Right renal pelvis (tissue), 4 donors: ENCODE data around the gene TMEM269. TPM values are rescaled to one million over a fixed set of nuclear protein-coding genes. Genes with fewer than 3 reads are reported as not detected.
A peak's percentile ranks its signal among the peaks of the same experiment; 100 is the strongest.
"Not testable (repeated sequence)": the region's sequence is repeated elsewhere in the genome, so short reads cannot be mapped to it uniquely, and the experiment has no call there.

Experiments
- DNase-seq, 4 donors: peaks; one replicate each; pipeline ENCODE4 v3.0.0-alpha.2; 2013; ENCODE audit warnings: low read depth in 4 of 4, low spot score in 3 of 4, missing footprints in 1 of 4
- polyA plus RNA-seq, 4 donors: library from polyadenylated mRNA; unstranded; fragments of 120-200 nt; gene quantifications; one replicate each; pipeline ENCODE4 v1.2.1, GENCODE V29; 2013; ENCODE audit not compliant: insufficient read length in 4 of 4

Gene TMEM269
- polyA plus RNA-seq, 4 donors: 0.65 to 1.00 (median 0.84) TPM

DNA sequence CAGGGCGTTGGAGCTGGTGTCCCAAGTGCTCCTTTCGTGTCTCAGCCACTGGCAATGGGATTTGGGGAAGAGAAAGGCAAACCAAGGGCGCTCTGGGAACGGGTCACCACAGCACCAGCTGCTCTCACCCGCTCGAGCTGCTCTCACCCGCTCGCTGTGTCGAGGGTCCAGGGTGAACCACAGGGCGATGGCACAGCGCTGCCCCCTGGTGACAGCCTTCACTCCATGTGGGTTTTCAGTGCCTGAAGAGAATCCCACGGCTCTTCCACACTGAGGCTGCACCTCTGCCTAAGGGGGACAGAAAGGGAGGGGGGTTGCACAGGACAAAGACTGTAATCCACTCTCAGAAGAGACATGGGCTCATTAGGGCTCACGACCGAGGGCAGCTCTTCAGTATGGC lies 37.7 kb upstream of the TMEM269 start:
- DNase-seq: no peak

DNA sequence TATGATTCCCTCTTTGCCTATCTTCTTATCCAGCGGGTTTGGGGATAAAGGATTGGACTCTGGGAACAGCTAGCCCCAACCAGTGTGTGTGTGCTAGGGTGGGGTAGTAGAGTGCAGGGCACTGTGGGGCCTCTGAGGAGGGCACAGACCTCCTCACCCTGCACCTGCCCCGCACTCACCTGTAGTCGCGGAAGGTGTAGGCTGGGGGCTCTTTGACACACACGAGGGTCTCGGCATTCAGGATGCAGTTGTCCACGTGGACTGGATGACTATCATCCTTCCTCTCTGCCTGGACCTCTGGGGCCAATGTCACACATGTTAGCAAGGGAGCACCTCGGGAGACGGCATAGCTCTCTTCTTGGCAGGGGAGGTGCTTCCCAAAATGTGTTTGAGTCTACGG lies 36.8 kb upstream of the TMEM269 start:
- no peak for DNase-seq

DNA sequence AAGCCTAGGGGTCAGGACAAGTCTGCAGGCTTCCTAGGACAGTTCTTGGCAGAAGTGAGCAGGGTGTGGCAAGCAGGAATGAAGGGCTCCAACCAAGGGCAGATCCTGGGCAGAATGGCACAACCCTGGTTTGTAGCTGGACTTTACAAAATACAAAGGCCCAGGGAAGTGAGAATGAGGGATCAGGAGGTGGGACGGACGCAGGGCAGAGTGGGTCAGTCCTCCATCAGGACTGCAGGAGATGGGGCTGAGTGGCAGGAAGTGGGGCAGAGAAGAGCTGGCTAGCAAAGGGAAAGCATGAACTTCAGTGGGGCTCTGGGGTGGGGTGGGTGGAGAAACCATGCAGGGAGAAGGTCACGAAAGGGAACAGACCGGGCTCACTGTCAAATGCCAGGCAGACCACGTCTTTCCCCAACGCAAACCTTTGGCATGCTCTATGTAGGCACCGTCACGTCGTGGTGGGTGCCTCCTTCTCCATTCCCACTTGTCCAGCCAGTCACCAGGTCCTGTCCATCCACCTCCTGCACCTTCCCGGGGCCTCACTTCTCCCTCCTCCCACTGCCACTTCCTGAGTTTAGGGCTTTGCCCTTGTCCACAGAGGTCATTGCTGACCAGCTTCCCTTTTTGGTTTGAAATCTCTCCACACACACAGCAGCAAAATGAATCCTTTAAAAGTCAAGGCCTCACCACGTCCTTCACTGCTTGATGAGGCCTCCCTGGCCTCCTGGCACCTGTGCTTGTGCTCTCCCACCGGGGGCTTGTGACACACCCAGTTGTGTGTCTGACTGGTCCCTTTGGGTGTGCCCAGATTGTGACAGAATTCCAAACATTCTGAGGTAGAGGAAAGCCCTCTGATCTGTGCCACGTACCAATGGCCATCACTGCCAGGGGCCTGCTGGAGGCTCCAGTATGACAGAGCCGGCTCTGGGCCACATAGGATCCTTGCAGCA lies 36.1 kb upstream of the TMEM269 start:
- no peak for DNase-seq

DNA sequence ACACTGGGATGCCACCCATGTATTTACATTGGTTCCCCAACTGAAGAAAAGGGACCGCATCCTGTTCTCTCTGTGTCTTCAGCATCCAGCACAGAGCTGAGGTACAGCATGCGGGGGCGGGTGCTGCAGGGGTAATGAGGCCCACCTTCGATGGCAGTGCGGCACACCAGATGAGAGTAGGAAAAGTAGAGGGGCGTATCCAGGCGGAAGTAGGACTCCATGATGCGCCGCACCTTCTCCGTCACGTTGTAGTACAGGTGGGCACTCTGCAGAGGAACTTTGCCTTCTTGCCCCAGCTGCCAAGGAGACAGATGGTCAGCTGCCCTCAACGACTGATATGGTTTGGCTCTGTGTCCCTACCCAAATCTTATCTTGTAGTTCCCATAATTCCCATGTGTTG lies 34.8 kb upstream of the TMEM269 start:
- DNase-seq: no peak

DNA sequence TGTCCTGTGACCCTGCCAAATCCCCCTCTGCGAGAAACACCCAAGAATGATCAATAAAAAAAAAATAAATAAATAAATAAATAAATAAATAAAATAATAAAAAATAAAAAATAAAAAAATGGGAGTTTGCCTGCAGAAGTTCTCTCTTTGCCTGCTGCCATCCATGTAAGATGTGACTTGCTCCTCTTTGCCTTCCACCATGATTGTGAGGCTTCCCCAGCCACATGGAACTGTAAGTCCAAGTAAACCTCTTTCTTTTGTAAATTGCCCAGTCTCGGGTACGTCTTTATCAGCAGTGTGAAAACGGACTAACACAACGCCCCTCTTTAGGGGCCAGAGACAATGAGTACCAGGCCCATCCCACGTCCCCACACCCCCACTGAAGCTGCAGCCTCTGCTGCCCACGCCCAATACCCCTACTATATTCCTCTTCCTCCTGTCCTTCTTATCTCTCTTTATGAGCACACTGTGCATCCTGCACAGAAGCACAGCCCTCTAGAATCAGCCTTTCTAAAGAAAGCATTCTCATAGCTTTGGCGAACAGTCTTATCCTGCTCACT lies 33.2 kb upstream of the TMEM269 start:
- DNase-seq: not testable (repeated sequence)

DNA sequence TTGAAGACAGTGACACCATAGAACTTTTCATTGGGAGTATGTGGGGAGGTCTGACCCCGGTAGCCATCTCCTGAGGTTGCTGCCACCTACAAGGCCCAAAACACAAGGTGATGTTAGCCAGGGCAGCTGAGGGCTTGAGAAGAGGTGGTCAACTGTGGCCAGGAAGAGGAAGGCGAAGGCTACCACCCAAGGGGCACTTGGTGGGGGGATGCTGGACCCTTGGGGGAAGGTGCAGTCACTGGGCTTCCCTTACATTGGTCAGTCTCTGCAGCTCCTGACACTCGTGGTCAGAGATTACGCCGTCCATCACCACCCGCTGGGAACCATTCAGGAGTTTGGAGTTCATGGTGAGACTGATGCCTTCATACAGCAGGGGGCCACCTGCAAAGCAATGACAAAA lies 32.5 kb upstream of the TMEM269 start:
- DNase-seq: no peak

DNA sequence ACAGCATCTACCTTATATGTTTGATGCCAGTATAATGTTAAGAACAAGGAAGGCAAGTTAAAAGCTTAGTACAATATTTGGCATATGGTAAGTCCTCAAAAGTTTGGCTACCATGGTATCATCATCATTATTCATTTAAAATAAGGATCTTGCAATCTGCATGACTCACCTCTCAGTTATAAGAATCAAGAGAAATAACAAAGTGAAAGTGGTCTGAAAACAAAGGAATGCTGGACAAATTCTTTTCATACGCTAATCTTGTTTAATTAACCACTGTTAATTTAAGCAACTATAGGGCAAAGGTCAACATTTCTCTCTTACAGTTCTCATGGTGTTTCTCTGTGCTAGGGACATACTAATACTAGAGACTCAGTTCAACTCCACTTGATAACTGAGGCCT lies 31.7 kb upstream of the TMEM269 start:
- DNase-seq: no peak

DNA sequence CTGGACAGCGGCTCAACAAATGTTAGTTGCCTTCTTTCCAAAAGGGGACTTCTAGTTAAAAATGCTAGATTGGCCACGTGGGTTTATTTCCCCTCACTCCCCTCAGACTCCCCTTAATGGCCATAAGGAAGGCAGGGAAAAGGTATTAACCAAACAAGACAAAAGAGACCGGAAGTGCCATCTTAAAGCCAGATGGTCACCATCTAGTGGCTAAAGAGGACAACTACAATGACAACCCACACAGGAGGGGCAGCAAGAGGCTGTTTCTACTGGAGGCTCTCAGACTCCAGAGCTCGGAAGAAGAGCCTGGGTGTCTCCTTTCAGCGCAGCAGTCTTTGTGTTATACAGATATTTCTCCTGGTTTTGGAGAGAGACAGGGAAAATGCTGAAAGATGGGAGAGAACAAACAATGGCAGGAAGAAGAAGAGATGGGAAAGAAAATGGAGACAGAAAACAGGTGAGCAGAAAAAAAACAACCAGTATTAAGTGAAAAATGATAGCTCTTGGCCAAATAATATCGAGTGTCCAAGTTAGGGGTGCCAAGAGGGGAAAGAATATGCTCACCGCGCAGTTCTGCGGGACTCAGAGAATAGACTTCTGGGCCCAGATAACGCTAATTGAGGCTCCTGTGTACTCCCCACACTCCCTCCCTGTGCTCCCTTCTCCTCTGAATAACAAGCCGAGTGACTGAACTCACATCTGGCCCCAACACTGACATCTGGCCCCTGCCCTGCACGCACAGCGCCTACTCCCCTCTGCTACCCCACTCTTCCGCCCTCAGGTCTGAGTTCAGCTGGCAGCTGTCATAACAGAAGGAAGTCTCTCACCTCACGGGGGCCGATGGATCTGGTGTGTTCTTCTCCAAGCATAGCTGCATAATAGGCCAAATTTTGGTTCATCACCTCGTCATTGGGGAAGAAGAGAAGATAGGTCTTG lies 27.6 kb upstream of the TMEM269 start:
- peak in 1 of 4 donors; percentile 23 for DNase-seq

DNA sequence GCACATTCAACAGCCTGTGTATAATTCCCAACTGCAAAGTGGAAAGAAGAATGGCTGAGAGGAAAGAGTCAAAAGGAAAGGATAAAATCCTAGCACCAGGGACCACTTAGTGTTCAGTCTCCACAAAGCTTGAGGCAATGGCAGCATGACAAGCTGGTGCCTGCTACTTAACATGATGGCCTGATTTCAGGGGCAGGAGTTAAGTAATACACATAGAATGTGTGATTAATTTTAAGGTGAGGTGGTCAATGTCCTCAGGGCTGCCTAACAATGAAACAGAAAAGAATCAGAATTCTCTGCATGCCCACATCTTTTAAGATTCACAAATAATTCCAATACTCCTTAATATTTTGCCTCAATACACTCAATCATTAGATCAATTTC lies 26.9 kb upstream of the TMEM269 start:
- DNase-seq: no peak

DNA sequence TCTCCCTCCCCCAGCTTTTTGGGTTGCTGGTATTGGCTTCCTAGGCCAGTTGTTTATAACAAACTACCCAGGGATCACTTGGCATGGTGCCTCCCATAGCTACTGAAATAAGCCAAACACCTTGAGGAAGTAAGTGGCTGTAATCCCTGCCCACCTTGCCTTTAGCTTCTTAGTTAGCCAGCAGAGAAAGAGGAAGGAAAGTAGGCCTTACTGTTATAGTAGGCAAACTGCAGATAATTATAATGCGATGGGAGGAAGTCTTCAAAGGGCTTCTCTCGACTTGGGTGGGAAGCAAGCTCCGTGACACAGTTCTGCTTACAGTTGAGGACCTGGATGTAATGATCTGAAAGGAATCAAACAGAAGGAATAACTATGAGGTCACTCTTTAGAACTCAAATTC lies 26.1 kb upstream of the TMEM269 start:
- DNase-seq: no peak

DNA sequence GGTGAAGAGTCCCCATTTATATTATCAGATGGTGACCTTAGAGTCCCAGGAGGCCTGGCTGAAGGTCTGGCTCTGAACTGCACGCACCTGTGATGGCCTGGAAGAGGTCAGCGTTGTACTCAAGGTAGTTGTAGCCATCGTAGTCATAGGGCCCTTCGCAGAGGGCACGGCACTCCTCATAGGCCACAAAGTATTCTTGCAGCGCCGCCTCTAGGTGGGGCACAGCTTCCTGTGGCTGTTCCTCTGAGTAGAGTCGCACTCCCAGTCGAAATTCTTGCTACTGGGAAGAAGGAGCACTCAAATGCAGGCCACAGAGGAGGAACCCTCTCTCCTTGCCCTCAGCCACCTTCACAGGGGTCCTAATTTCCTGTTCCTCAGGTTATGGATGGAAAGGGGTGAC lies 25.7 kb upstream of the TMEM269 start:
- no peak for DNase-seq

DNA sequence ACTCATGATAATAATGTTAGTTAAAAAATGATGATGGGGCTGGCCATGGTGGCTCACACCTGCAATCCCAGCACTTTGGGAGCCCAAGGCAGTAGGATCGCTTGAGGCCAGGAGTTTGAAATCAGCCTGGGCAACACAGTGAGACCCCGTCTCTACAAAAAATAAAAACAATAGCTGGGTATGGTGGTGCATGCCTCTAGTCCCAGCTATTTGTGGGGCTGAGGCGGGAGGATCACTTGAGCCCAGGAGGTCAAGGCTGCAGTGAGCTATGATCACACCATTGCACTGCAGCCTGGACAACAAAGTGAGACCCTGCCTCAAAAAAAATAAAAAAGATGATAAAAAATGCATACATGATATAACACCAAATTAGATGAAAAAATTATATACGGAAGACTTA lies 23.2 kb upstream of the TMEM269 start:
- DNase-seq: no peak

DNA sequence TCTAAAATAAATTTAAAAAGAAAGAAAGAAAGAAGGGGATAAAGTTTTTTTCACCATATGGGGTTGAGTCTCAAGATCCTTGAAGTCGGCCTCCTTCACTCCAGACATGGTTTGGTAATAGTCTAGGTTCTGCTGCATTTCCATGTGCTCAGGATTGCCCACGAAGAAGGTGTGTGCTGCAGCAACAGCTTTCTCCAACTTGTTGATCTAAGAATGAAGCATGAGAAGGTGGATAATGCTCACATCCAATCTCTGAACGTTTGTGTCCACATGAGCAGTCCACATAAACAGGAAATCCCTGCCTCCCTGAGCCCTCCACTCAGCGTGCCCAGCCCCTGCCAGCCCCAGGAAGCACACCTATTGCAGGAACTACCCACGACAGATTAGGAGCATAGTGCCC lies 22.5 kb upstream of the TMEM269 start:
- no peak for DNase-seq

DNA sequence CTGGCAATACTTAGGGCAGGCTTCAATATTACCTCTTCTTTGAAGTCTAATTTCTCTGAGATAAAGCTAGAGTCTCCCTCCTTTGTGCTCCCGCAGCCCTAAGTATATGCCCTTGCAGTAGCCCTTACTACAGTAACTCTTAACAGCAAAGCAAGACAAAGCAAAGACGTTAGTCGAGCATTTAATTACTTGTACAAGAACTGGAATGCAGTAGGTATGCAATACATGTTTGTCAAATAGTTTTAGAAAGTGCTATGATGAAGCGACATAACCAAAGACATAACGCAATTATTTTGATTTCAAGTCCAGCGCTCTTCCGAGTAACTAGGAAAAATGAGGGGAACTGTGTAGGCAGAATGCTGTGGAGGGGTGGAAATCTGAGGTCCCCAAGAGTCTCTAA lies 19.5 kb upstream of the TMEM269 start:
- DNase-seq: no peak

DNA sequence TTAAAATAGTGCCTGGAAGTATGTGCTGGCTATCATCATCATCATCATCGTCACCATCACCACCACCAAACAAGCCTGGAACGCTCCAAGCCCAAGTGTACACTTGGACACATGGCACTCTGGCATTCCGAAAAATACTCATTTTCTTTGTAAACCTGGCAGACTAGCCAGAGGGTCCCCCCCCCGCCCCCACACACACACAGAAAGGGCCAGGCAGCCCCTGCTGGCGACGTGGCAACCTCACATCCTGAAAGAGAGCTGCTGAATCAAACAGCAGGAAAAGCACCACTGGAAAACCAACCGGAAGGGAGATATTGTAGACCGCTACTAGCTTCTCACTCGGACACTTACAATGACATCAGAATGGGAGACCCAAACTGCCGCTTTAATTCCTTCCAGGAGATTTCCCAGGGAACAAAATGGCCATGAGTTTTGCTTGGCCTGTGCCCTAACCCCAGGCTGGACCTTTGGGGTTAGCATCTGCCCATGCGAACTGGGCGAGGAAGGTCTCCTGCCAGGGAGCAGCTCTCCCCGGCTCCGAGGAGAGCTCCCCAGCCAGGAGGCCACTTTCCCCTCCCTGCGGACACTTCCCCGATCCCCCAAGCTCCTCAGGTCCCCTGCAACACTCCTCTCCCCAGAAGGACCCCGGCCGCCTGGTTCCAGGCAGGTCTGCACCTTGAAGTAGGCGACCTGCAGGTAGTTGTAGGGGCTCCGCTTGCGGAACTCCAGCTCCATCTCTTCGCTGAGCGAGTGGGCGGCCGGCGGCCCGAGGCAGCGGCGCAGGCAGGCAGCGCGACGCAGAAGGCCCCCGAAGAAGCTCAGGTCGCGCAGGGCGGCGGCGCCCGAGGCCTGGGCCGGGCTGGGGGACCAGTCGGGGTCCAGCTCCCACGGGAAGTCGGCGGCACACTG lies 18.7 kb upstream of the TMEM269 start:
- DNase-seq: peak in 2 of 4 donors; percentile 51 to 57

DNA sequence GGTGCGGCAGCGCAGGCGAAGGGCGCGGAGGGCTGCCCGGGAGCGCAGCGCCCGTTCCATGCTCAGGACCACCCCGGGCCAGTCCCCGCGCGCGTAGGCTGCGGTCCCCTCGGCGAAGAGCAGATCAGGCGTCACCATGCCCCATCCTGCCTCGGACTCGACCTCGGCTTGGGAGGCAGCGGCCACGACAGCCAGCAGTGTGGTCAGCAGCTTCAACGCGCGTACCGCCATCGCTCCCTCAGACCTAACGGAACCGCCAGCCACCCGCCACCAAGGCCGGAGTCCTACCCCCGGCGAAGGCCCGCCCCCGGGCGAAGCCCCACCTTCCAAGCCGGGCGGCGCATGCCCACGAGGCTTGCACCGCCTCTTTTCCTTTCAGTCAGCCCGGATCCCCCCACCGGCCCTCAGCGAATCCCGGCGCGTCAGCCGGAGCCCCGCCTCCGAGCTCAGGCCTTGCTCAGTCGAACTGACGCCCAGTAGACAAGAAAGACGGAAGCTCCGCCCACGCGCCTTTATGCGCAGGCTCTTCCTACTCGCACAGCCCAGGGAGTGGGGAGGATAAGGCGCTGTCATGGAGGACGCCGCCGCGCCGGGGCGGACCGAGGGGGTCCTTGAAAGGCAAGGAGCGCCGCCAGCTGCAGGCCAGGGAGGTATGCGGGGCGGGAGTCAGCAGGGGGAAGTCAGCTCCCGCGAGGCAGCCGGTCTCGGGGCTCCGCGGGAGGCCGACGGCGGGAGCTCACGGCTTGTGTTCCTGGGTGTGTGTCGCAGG lies 17.9 kb upstream of the TMEM269 start, which contains the start of the genes C1orf50 and P3H1:
Gene C1orf50, plus strand, starts transcription at position 509 of the 769 bp plus-strand sequence. Its CDS starts 63 bp downstream, at position 572.
Gene P3H1, minus strand, starts transcription at position 288 of the 769 bp plus-strand sequence. Its CDS starts 57 bp downstream, at position 231.
- DNase-seq: peak; percentile 99

DNA sequence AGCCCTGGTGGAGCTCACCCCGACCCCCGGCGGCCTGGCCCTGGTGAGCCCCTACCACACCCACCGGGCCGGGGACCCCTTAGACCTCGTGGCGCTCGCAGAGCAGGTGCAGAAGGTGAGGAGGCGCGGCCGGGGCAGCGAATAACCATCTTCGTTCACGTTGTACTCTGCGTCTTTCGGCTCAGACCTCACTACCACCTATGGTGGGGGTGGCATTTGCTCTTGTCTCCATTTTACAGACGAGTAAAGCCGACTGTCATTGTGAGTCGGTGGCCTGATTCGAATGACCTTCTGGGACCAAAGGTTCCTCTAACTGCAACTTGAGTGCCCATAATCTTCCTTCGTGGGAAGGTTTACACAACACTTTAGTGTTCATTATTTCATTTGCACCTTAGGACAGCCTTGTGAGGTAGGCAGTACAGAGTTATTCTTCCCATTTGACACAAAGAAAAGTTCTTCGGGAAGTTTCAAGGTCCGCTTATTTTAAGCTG lies 17.2 kb upstream of the TMEM269 start:
- DNase-seq: no peak

DNA sequence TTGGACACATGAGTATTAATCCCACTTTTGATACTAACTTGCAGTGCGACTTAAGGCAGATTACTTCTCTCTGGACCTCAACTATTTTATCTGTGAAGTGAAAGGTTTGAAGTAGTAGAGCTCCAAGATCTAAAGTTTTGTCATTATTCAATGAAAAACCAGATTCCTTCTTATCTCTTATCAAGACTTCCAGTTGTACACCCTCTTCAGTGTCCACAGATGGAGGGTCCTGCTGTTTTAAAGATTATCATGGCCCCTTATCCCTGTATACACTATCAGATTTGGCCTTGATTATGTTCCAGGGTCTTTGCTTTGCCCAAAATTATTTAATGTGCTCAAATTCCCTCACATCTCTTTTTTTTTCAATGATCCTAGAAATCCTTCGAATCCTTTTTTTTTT lies 16.6 kb upstream of the TMEM269 start:
- DNase-seq: no peak

DNA sequence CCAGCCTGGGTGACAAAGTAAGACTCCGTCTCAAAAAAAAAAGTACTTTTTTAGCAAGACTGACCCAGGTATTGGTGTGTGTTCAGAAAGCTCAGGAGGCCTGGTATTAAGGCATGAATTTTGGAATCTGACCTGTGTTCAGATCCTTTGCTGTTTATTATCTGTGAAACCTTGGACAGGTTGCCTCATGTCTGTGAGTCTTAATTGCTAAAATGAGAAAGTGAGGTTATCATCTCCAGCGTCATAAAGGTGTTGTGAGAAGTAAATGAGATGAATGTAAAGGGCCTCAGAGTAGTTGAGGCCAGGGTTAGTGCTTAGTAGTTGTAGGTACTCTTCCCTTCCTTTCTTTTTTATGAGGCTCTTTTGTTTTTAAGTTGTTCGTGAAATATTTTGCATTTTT lies 15.0 kb upstream of the TMEM269 start:
- no peak for DNase-seq
